ENCODE results near the gene LSAMP. TPM values are rescaled to one million over a fixed set of nuclear protein-coding genes. Genes with fewer than 3 reads are reported as not detected.
"Not testable (repeated sequence)": the region's sequence is repeated elsewhere in the genome, so short reads cannot be mapped to it uniquely, and the experiment has no call there.

LSAMP gene
- total RNA-seq, 6 experiments from 2014 or later = under 0.01 to 0.22 (median 0.12) TPM; not detected in 1

- Histone ChIP-seq H3K36me3 (no peaks in the 10 kb centered on the region), H3K4me1 (no peaks in the 10 kb centered on the region), H3K9me3 (no peaks in the 10 kb centered on the region), H3K4me3 (no peak overlapping the region), H3K27ac (no peak overlapping the region), H3K27me3 (no peaks in the 10 kb centered on the region)
- ATAC-seq (no peak), DNase-seq (no peak)
- 80% methylated on average over 1 of the region's 4 CpGs for WGBS (ENCODE audit: insufficient coverage, low coverage, low lambda C conversion rate, missing lambda C conversion rate)
- intact Hi-C loops (cut with DNase I) = no loop called here
- TF ChIP-seq CTCF (IDR thresholded peaks at IDR 0.05) (no peak), POLR2A (IDR thresholded peaks at IDR 0.05) (no peak)
These were observed 644.7 kb downstream of the LSAMP start for GRCh38 chr3:115800489-115801075.

GRCh38 chr3:115800065-115800464 lies 645.2 kb downstream of the LSAMP start:
- intact Hi-C loops (cut with DNase I); ATAC-seq; H3K4me1 ChIP-seq; H3K27ac ChIP-seq; H3K4me3 ChIP-seq; DNase-seq; H3K27me3 ChIP-seq; H3K36me3 ChIP-seq; H3K9me3 ChIP-seq: not testable (repeated sequence)
- WGBS (ENCODE audit: insufficient coverage, low coverage, low lambda C conversion rate, missing lambda C conversion rate) = 79% methylated on average over 7 of the region's 7 CpGs

- no peak for TF ChIP-seq CTCF (IDR thresholded peaks at IDR 0.05)
- TF ChIP-seq POLR2A (IDR thresholded peaks at IDR 0.05) = peak; percentile 36
- peak; percentile 89 to 98 (median 92) for ATAC-seq
- no peaks in the 10 kb centered on the region for H3K36me3 ChIP-seq
- intact Hi-C loops (cut with DNase I) = no loop called here
- no peaks in the 10 kb centered on the region for H3K27me3 ChIP-seq
- H3K4me3 ChIP-seq = no peak overlapping the region
- WGBS (ENCODE audit: insufficient coverage, low coverage, low lambda C conversion rate, missing lambda C conversion rate) = 23% methylated on average over 5 of the region's 6 CpGs
- no peaks in the 10 kb centered on the region for H3K9me3 ChIP-seq
- DNase-seq = no peak
- H3K4me1 ChIP-seq = peaks cover 0 to 6% (median 0%) of the 10 kb centered on the region in 4 donors
- H3K27ac ChIP-seq = peak overlapping the region in 1 of 3 donors; percentile 1
These were observed 652.9 kb downstream of the LSAMP start for GRCh38 chr3:115792206-115792955.

- H3K9me3 ChIP-seq; H3K36me3 ChIP-seq; ATAC-seq; intact Hi-C loops (cut with DNase I); H3K4me3 ChIP-seq; H3K4me1 ChIP-seq; H3K27me3 ChIP-seq; H3K27ac ChIP-seq: not testable (repeated sequence)
- DNase-seq = peak in 1 of 3 donors; percentile 53
- 71% methylated on average over 14 of the region's 55 CpGs for WGBS (ENCODE audit: insufficient coverage, low coverage, low lambda C conversion rate, missing lambda C conversion rate)
These were observed 653.8 kb downstream of the LSAMP start for GRCh38 chr3:115791271-115792153.

GRCh38 chr3:115790759-115791158 lies 654.5 kb downstream of the LSAMP start:
- intact Hi-C loops (cut with DNase I) = no loop called here
- no peaks in the 10 kb centered on the region for H3K36me3 ChIP-seq
- no peak for TF ChIP-seq CTCF (IDR thresholded peaks at IDR 0.05)
- TF ChIP-seq POLR2A (IDR thresholded peaks at IDR 0.05) = no peak
- ATAC-seq (peak in 1 of 4 donors; percentile 69), DNase-seq (no peak)
- 74% methylated on average over 3 of the region's 3 CpGs for WGBS (ENCODE audit: insufficient coverage, low coverage, low lambda C conversion rate, missing lambda C conversion rate)
- no peaks in the 10 kb centered on the region for H3K27me3 ChIP-seq
- no peak overlapping the region for H3K4me3 ChIP-seq
- no peaks in the 10 kb centered on the region for H3K9me3 ChIP-seq
- no peak overlapping the region for H3K27ac ChIP-seq
- H3K4me1 ChIP-seq = peaks cover 0 to 6% (median 0%) of the 10 kb centered on the region in 4 donors
